PC-3 (cell line): ENCODE measurements around the gene TMEM117.

Experiments
- CTCF ChIP-seq: fragments of 300-600 bp; sonication (generic); conservative IDR thresholded peaks from 2 replicates; pipeline ENCODE4 v1.5.1; 2017; ENCODE audit warnings: antibody characterized with exemption, low read depth, mild to moderate bottlenecking, low read length
- EZH2 ChIP-seq: fragments of 300-600 bp; sonication (generic); IDR thresholded peaks from one replicate; pipeline ENCODE4 v1.6.1; 2017; ENCODE audit warnings: antibody characterized with exemption, mild to moderate bottlenecking, low read length; ENCODE audit not compliant: unreplicated experiment
- EZH2phosphoT487 ChIP-seq: fragments of 300-600 bp; sonication (generic); IDR thresholded peaks from 2 replicates; pipeline ENCODE4 v1.6.1; 2018; ENCODE audit warnings: mild to moderate bottlenecking, antibody characterized with exemption, low read length, borderline replicate concordance

DNA sequence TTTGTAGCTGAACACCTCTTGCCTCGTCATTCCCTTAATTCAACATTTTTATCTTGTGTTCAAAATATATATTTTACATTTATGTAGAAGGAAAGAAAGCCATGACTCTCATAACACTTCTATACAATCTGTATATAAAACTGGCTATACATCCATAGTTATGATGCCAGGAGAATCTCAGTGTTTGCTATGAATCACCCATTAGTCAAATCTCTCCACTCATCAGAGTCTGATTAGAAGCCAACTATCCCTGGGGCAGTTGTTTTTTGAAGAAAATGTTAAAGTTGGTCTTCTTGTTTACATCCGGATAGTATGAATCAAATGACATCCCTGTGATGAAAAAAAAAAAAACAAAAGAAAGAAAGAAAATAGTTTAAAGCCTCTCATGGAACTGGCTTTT, 536.4 kb downstream of the TMEM117 start:
- TF ChIP-seq CTCF (no peak), EZH2 (no peak), EZH2phosphoT487 (no peak)
